Measurements from ENCODE around the gene TMEM186.

DNA sequence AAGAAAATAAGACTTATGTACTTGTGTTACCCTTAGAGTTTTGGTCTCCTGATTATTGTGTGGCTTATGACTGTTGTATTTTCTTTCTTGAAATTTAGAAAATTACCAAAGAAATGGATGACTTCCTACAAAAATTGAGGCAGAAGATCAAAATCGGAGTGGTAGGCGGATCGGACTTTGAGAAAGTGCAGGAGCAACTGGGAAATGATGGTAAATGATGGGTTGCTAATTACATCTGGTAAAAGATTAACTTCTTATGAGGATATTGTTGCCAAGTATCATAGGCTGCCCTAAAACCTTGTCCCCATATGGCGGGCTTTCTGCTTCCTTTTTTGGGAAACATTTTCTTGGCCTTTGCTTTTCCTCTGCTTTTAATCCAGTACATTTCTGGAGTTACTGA is 4.3 kb upstream of the TMEM186 start:
- TF ChIP-seq EP300 (IDR thresholded peaks at IDR 0.05; ENCODE audit: low read depth) (no peak), POLR2AphosphoS5 (IDR thresholded peaks at IDR 0.05) (no peak), POLR2A (IDR thresholded peaks at IDR 0.05) (no peak)
- TF ChIP-seq, protein P1, sequence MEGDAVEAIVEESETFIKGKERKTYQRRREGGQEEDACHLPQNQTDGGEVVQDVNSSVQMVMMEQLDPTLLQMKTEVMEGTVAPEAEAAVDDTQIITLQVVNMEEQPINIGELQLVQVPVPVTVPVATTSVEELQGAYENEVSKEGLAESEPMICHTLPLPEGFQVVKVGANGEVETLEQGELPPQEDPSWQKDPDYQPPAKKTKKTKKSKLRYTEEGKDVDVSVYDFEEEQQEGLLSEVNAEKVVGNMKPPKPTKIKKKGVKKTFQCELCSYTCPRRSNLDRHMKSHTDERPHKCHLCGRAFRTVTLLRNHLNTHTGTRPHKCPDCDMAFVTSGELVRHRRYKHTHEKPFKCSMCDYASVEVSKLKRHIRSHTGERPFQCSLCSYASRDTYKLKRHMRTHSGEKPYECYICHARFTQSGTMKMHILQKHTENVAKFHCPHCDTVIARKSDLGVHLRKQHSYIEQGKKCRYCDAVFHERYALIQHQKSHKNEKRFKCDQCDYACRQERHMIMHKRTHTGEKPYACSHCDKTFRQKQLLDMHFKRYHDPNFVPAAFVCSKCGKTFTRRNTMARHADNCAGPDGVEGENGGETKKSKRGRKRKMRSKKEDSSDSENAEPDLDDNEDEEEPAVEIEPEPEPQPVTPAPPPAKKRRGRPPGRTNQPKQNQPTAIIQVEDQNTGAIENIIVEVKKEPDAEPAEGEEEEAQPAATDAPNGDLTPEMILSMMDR (IDR thresholded peaks at IDR 0.05), result no peak

Data from transverse colon (tissue), 4 donors.